Endodermal cell (in vitro differentiated cells): ENCODE data around the gene ATP13A2. TPM values are rescaled to one million over a fixed set of nuclear protein-coding genes. Genes with fewer than 3 reads are reported as not detected.

Experiments
- DNase-seq: peaks from one replicate; pipeline ENCODE4 v3.0.0-alpha.2; 2017
- H3K27ac ChIP-seq: 2 replicates; pipeline ENCODE4 v1.5.1; 2013; ENCODE audit warnings: mild to moderate bottlenecking, low read depth, low read length, moderate library complexity
- H3K27me3 ChIP-seq: 2 replicates; pipeline ENCODE4 v1.6.1; 2013; ENCODE audit warnings: mild to moderate bottlenecking, low read length, moderate library complexity; ENCODE audit not compliant: insufficient read depth, control insufficient read depth, poor library complexity, severe bottlenecking
- H3K36me3 ChIP-seq: 2 replicates; pipeline ENCODE4 v1.7.0; 2013; ENCODE audit warnings: mild to moderate bottlenecking, low read length, moderate library complexity; ENCODE audit not compliant: control insufficient read depth, insufficient read depth
- H3K4me1 ChIP-seq: one replicate; pipeline ENCODE4 v1.7.0; 2013; ENCODE audit warnings: low read length; ENCODE audit not compliant: control insufficient read depth, insufficient read depth
- H3K4me3 ChIP-seq: 2 replicates; pipeline ENCODE4 v1.5.1; 2013; ENCODE audit warnings: mild to moderate bottlenecking, low read length, moderate library complexity
- H3K9ac ChIP-seq: 2 replicates; pipeline ENCODE4 v1.6.1; 2013; ENCODE audit warnings: mild to moderate bottlenecking, low read length, moderate library complexity; ENCODE audit not compliant: poor library complexity, severe bottlenecking; ENCODE audit errors: extremely low read depth
- H3K9me3 ChIP-seq: 2 replicates; pipeline ENCODE4 v1.6.1; 2013; ENCODE audit warnings: mild to moderate bottlenecking, low read length, moderate library complexity; ENCODE audit not compliant: control insufficient read depth
- H3K27ac Mint-ChIP-seq: 2 replicates; pipeline ENCODE4 v1.8.0; 2020; ENCODE audit warnings: mixed read lengths
- H3K27me3 Mint-ChIP-seq: 2 replicates; pipeline ENCODE4 v1.8.0; 2021; ENCODE audit warnings: mild to moderate bottlenecking, mixed read lengths; ENCODE audit not compliant: insufficient read depth
- H3K36me3 Mint-ChIP-seq: 2 replicates; pipeline ENCODE4 v1.8.0; 2020; ENCODE audit warnings: low read depth, mixed read lengths
- H3K4me1 Mint-ChIP-seq: 2 replicates; pipeline ENCODE4 v1.8.0; 2020; ENCODE audit warnings: mixed read lengths
- H3K4me3 Mint-ChIP-seq: 2 replicates; pipeline ENCODE4 v1.8.0; 2020; ENCODE audit warnings: mild to moderate bottlenecking, moderate library complexity, mixed read lengths
- H3K9me3 Mint-ChIP-seq: 2 replicates; pipeline ENCODE4 v1.8.0; 2020; ENCODE audit warnings: mild to moderate bottlenecking, mixed read lengths
- CTCF ChIP-seq: fragments of 200-600 bp; sonication (generic); conservative IDR thresholded peaks from 2 replicates; pipeline ENCODE4 v1.5.0; 2021; ENCODE audit warnings: antibody characterized with exemption, mild to moderate bottlenecking
- WGBS, 2 experiments: methylation state at CpG; one replicate each; pipeline versions ENCODE4 v1.1.5 to v1.1.7; 2013; ENCODE audit warnings: missing lambda C conversion rate in 2 of 2, mixed read lengths in 1 of 2; ENCODE audit not compliant: insufficient coverage in 1 of 2, insufficient read length in 1 of 2; 5-methylcytosine and 5-hydroxymethylcytosine counted together
- total RNA-seq, 2 donors: library from RNA; stranded (reverse); fragmentation: NEBNext Ultra II Directional in 1 of 2; extraction: Animal tissue kit (Norgen Biotek cat#: 25700) in 1 of 2; gene quantifications; 2 replicates in 1 of 2; 3 replicates in 1 of 2; pipeline ENCODE4 v1.2.1, GENCODE V29; 2021

The ATP13A2 gene
- total RNA-seq, 2 donors from 2014 or later: 69.4 to 82.6 TPM

- H3K9me3 ChIP-seq: no peaks in the 10 kb centered on the region
- Mint-ChIP-seq H3K27ac (peak overlapping the region; percentile 30), H3K27me3 (no peaks in the 10 kb centered on the region), H3K4me3 (peak overlapping the region; percentile 74), H3K36me3 (peaks cover 16% of the 10 kb centered on the region), H3K4me1 (peaks cover 3% of the 10 kb centered on the region), H3K9me3 (no peaks in the 10 kb centered on the region)
- DNase-seq: peak; percentile 73
- peak overlapping the region; percentile 87 for H3K9ac ChIP-seq
- H3K4me1 ChIP-seq: peaks cover 7% of the 10 kb centered on the region
- H3K27me3 ChIP-seq: no peaks in the 10 kb centered on the region
- H3K36me3 ChIP-seq: peaks cover 23% of the 10 kb centered on the region
- 0 to 6% methylated on average over 18 to 43 of the region's 44 CpGs for WGBS, 2 experiments
- no peak overlapping the region for H3K27ac ChIP-seq
- TF ChIP-seq CTCF: no peak
- H3K4me3 ChIP-seq: peak overlapping the region; percentile 92
These were observed 32.0 kb downstream of the ATP13A2 start for GRCh38 chr1:16979475-16980327.

GRCh38 chr1:16978567-16979474, 32.9 kb downstream of the ATP13A2 start:
- no peaks in the 10 kb centered on the region for H3K27me3 Mint-ChIP-seq
- Histone ChIP-seq H3K36me3 (peaks cover 23% of the 10 kb centered on the region), H3K9me3 (no peaks in the 10 kb centered on the region), H3K9ac (peak overlapping the region; percentile 87), H3K4me1 (peaks cover 7% of the 10 kb centered on the region), H3K27ac (peak overlapping the region; percentile 32), H3K4me3 (peak overlapping the region; percentile 92), H3K27me3 (no peaks in the 10 kb centered on the region)
- H3K36me3 Mint-ChIP-seq: peaks cover 16% of the 10 kb centered on the region
- TF ChIP-seq CTCF: no peak
- 63 to 66% methylated on average over 11 to 20 of the region's 20 CpGs for WGBS, 2 experiments
- H3K27ac Mint-ChIP-seq: no peak overlapping the region
- peak overlapping the region; percentile 74 for H3K4me3 Mint-ChIP-seq
- H3K9me3 Mint-ChIP-seq: no peaks in the 10 kb centered on the region
- no peak for DNase-seq
- peaks cover 3% of the 10 kb centered on the region for H3K4me1 Mint-ChIP-seq

- H3K4me1 Mint-ChIP-seq: peaks cover 3% of the 10 kb centered on the region
- peak overlapping the region; percentile 32 for H3K27ac ChIP-seq
- peak overlapping the region; percentile 74 for H3K4me3 Mint-ChIP-seq
- peak overlapping the region; percentile 92 for H3K4me3 ChIP-seq
- no peak for TF ChIP-seq CTCF
- DNase-seq: no peak
- H3K36me3 ChIP-seq: peaks cover 28% of the 10 kb centered on the region
- no peak overlapping the region for H3K27ac Mint-ChIP-seq
- WGBS, 2 experiments: 86 to 95% methylated on average over 2 to 4 of the region's 4 CpGs
- H3K9me3 Mint-ChIP-seq: no peaks in the 10 kb centered on the region
- H3K9me3 ChIP-seq: no peaks in the 10 kb centered on the region
- no peak overlapping the region for H3K9ac ChIP-seq
- peaks cover 20% of the 10 kb centered on the region for H3K36me3 Mint-ChIP-seq
- no peaks in the 10 kb centered on the region for H3K27me3 Mint-ChIP-seq
- H3K27me3 ChIP-seq: no peaks in the 10 kb centered on the region
- peaks cover 7% of the 10 kb centered on the region for H3K4me1 ChIP-seq
These were observed 33.6 kb downstream of the ATP13A2 start for GRCh38 chr1:16978139-16978538.
